ENCODE data around the gene RPS6KA3. TPM values are rescaled to one million over a fixed set of nuclear protein-coding genes. Genes with fewer than 3 reads are reported as not detected.
A peak's percentile ranks its signal among the peaks of the same experiment; 100 is the strongest.

The RPS6KA3 gene
- polyA plus RNA-seq, 1 donor (not counting 4 experiments of a cell fraction or from before 2014, with no cell fraction given), result 32.1 TPM

DNA sequence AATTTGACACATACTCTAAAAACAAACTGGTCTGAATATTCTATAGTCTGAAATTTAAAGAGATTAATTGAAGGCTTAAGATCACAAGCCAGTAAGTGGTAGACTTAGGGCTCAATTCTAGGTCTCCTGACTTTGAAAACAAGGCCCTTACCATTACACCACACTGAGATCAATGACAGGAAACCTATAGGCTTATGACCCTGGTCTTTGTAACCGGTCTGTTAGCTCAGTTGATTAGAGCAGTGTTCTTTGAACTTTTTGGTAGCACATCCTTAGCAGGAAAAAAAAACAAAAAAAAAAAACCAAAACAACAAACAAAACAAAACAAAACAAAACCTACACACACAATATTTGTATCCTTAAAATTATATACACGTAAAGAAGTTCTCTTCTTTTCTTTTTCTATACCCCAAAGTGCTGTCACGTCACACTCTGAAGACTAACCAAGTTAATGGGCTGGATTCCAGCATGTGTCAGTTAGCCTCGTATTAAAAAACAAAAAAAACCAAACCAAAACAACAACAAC, 55.4 kb downstream of the RPS6KA3 start:
- no peaks in the 10 kb centered on the region for H3K4me1 ChIP-seq (ENCODE audit: control insufficient read depth, extremely low read depth, insufficient read depth, low read length)
- H3K27me3 ChIP-seq (ENCODE audit: control insufficient read depth, extremely low read depth, insufficient read depth, low read length), result no peaks in the 10 kb centered on the region
- DNase-seq (ENCODE audit: low read depth, low spot score) (no peak), FAIRE-seq (peak; percentile 29)
- dilution Hi-C loops (cut with MboI; ENCODE audit: extremely low pct_ligation_motif_present, low sequenced_read_pairs), result no loop called here
- H3K27ac ChIP-seq (ENCODE audit: control insufficient read depth, insufficient read depth, low read length), result no peak overlapping the region
- H3K4me2 ChIP-seq (ENCODE audit: control insufficient read depth, extremely low read depth, insufficient read depth, low read depth, low read length), result no peak overlapping the region
- TF ChIP-seq CTCF (optimal IDR thresholded peaks at IDR 0.05 in 1 of 3, IDR thresholded peaks at IDR 0.05 in 1 of 3, conservative IDR thresholded peaks at IDR 0.05 in 1 of 3; ENCODE audit: extremely low read depth in 1 of 3, insufficient read depth in 2 of 3, low read length in 3 of 3), result no peak
- no peak overlapping the region for H2AFZ ChIP-seq (ENCODE audit: control insufficient read depth, low read length)
- no peak overlapping the region for H3K4me3 ChIP-seq (ENCODE audit: control insufficient read depth in 2 of 3, extremely low read depth in 1 of 3, insufficient read depth in 2 of 3, low read depth in 1 of 3, low read length in 3 of 3)
- peaks cover 2% of the 10 kb centered on the region for H3K79me2 ChIP-seq (ENCODE audit: control insufficient read depth, insufficient read depth, low read length)
- no peaks in the 10 kb centered on the region for H3K36me3 ChIP-seq (ENCODE audit: control insufficient read depth in 2 of 2, extremely low read depth in 1 of 2, insufficient read depth in 2 of 2, low read length in 2 of 2)
- H3K9me1 ChIP-seq (ENCODE audit: control insufficient read depth, extremely low read depth, insufficient read depth, low read length), result no peaks in the 10 kb centered on the region
- H3K9me3 ChIP-seq (ENCODE audit: control insufficient read depth, low read depth, low read length), result no peaks in the 10 kb centered on the region
- no peaks in the 10 kb centered on the region for H4K20me1 ChIP-seq (ENCODE audit: control insufficient read depth, extremely low read depth, insufficient read depth, low read length)
- no peak overlapping the region for H3K9ac ChIP-seq (ENCODE audit: control insufficient read depth, extremely low read depth, insufficient read depth, low read length)

DNA sequence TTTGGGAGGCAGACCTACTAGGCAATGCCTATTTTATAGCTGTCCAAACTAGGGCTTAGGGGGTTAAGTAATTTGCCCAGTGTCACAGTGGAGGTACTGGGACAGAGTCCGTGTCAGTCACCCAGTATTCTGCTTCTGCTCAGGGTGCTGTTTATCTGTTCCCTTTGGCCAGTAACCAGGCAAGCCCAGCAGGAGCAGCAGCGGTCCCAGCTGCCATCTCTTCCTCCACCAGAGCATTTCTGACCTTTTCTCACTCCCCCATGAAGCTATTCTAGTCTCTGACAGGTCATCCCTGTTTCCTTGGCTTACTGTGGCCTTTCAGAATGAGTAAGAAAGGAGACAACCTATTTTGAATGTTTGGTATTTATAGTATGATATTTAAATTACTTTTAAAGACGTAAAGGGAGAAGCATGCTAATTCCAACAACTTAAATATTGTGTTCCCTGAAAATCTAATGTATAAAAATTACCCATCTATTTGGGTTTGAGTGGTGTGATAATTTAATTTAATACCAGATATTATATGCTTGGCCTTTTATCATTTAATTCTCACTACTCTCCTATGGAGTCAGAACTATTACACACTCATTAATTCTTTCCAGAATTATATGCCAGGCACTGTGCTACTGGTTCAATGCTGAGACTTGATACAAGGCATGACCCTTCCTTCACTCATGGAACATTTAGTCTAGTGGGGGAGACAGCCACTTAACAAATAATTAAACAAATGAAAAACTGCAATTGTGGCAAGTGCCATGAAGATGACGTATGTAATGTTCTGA, 60.6 kb downstream of the RPS6KA3 start:
- FAIRE-seq (no peak), DNase-seq (ENCODE audit: low read depth, low spot score) (no peak)
- Histone ChIP-seq H3K36me3 (ENCODE audit: control insufficient read depth in 2 of 2, extremely low read depth in 1 of 2, insufficient read depth in 2 of 2, low read length in 2 of 2) (no peaks in the 10 kb centered on the region), H4K20me1 (ENCODE audit: control insufficient read depth, extremely low read depth, insufficient read depth, low read length) (no peaks in the 10 kb centered on the region), H3K27ac (ENCODE audit: control insufficient read depth, insufficient read depth, low read length) (no peak overlapping the region), H3K9me1 (ENCODE audit: control insufficient read depth, extremely low read depth, insufficient read depth, low read length) (no peaks in the 10 kb centered on the region), H3K4me1 (ENCODE audit: control insufficient read depth, extremely low read depth, insufficient read depth, low read length) (no peaks in the 10 kb centered on the region), H3K4me2 (ENCODE audit: control insufficient read depth, extremely low read depth, insufficient read depth, low read depth, low read length) (no peak overlapping the region), H3K4me3 (ENCODE audit: control insufficient read depth in 2 of 3, extremely low read depth in 1 of 3, insufficient read depth in 2 of 3, low read depth in 1 of 3, low read length in 3 of 3) (no peak overlapping the region), H3K27me3 (ENCODE audit: control insufficient read depth, extremely low read depth, insufficient read depth, low read length) (no peaks in the 10 kb centered on the region), H2AFZ (ENCODE audit: control insufficient read depth, low read length) (no peak overlapping the region), H3K9me3 (ENCODE audit: control insufficient read depth, low read depth, low read length) (no peaks in the 10 kb centered on the region), H3K79me2 (ENCODE audit: control insufficient read depth, insufficient read depth, low read length) (no peaks in the 10 kb centered on the region), H3K9ac (ENCODE audit: control insufficient read depth, extremely low read depth, insufficient read depth, low read length) (no peak overlapping the region)
- dilution Hi-C loops (cut with MboI; ENCODE audit: extremely low pct_ligation_motif_present, low sequenced_read_pairs), result no loop called here
- TF ChIP-seq CTCF (optimal IDR thresholded peaks at IDR 0.05 in 1 of 3, IDR thresholded peaks at IDR 0.05 in 1 of 3, conservative IDR thresholded peaks at IDR 0.05 in 1 of 3; ENCODE audit: extremely low read depth in 1 of 3, insufficient read depth in 2 of 3, low read length in 3 of 3) (no peak), EZH2 (IDR thresholded peaks at IDR 0.05; ENCODE audit: low read length) (no peak)

Measured in keratinocyte (primary cell).